ENCODE data around the gene CDC14B. TPM values are rescaled to one million over a fixed set of nuclear protein-coding genes. Genes with fewer than 3 reads are reported as not detected.
"Not testable (repeated sequence)": the region's sequence is repeated elsewhere in the genome, so short reads cannot be mapped to it uniquely, and the experiment has no call there.

The CDC14B gene
- total RNA-seq, 1 donor from 2014 or later, result 31.3 TPM

GRCh38 chr9:96585426-96585825, 34.2 kb downstream of the CDC14B start:
- DNase-seq, result no peak

GRCh38 chr9:96582199-96582598, 37.4 kb downstream of the CDC14B start:
- not testable (repeated sequence) for DNase-seq

DNA sequence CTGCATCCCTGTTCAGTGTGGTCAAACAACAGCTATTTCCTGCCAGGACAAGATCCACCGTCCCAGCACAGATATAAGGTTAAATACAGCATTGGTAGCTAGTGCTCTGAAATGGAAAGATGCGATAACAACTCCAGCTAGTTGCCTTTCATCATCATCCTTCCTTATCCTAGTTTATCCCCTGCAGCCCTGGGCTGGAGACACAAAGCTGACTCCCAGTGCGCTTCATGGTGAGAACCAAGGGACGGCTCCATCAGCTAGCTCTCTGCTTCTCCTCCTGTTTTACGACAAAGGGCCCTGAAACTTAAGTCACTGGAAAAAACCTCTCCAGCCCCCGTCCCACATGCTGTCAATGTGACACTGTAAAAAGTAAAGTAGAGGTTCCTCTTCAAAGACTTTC, 37.9 kb downstream of the CDC14B start:
- DNase-seq, result no peak

DNA sequence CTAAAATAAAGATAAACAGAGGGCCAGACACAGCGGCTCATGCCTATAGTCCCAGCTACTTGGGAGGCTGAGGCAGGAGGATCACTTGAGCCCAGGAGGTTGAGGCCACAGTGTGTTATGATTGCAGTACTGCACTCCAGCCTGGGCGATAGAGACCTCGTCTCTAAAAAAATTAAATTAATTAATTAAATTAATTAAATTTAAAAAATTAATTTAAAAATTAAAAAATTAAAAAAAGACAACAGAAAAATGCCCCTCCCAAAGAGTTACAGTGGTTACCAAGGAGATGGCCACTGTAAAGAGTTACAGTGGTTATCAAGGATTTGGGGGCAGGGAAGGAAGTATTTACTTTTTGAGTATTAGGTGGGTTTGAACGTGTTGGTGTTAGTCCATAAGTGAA, 38.3 kb downstream of the CDC14B start:
- no peak for DNase-seq

- no peak for DNase-seq
These were observed 44.7 kb downstream of the CDC14B start for GRCh38 chr9:96574931-96575351.

DNA sequence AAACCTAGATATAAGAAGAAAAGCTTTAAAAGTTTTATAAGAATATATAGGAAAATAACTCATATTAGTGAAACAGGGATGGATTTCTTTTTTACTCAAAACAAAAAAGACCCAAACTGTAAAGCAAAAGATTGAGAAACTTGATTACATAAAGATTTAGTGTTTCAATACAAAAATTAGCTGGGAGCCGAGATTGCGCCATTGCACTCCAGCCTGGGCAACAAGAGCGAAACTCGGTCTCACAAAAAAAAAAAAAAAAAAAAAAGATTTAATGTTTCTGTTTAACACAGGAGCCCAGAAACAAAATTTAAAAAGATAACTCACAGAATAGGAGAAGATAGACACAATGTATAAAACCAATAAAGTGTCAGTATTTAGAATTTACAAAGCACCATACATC, 45.2 kb downstream of the CDC14B start:
- no peak for DNase-seq

GRCh38 chr9:96567203-96567700, 52.4 kb downstream of the CDC14B start:
- DNase-seq, result no peak

DNA sequence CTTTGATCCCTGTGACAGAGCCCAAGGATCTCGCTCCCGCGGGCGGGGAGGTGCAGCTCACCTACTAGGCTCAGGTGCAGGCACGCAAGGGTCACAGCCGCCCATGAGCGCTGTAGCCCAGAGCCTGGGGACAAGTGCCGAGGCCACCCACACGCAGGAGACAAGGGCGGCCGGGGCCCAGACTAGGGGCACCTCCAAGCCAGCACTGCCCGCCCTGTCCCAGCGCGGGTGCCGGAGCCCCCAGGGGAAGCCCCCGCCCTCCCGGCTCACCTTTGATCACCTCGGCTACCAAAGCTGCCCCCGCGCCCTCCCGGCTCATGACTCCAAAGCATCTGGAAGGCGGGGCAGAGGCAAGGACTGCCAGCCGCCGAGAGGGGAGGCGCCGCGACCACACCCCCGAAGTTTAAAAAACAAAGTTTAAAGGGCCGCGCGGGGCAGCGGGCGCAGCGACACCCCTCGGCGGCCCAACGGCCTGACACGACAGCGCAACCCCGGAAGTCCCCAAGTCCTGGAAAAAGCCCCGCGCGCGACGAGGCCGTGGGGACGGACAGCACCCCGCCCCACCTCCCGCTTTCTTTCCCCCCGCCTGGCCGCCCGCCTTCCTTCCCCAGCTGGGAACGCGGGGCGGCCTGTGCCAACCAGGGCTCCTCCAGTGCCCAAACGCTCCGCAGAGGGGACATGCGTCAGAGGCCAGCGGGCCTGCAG, 53.0 kb downstream of the CDC14B start:
- peak; percentile 77 for DNase-seq

DNA sequence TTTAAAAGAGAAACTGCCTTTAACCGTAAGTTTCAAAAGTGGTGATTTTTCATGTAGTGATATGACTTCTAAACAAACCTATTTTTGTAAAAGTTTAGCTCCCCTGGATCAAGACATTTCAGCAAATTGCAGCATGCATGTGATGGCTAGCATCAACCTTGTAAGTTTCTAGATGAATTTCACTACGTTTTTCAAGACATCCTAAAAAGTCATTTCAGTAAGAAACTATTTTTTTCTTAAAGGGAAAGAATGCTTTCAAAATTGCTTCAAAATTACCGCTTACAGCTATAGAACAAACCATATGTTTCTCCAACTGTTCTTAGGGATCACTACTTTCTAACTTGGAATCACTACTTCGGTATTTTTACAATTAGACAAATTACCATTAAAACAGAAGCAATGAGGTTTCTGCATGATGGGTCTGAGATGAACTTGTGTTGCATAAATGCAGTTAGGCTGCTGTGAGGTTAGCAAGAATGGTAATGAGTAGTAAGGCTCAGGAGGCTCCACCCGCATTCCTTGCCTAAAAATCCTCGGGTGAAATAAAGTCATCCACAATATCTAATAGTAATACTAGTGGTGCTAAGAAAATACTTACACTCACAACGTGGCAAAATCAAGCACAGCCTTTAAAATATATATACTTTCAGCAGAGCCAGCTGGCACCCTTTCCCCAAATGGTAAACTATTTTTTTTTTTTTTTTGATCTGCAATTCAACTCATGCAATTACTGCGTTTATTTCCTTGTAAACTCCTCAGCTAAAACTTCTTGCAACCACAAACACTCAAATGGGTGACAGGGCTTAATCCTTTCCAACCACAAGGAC, 53.8 kb downstream of the CDC14B start:
- no peak for DNase-seq

GRCh38 chr9:96564217-96564616, 55.4 kb downstream of the CDC14B start:
- DNase-seq, result no peak

- DNase-seq, result no peak
These were observed 60.2 kb downstream of the CDC14B start for GRCh38 chr9:96559339-96559943.

DNA sequence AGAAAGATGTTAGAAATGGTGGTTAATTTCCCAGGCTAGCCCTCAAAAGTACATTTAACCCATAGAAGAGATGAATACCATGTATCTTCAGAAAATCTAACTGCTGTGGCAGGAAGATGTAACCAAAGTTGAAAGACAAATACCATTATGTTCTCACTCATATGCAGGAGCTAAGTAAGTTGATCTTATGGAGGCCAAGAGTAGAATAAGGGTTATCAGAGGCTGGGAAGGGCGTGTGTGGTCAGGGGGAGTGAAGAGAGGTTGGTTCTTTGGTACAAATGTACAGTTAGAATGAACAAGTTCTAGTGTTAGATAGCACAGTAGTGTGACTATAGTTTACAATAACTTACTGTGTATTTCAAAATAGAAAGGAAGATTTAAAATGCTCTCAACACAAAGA, 61.7 kb downstream of the CDC14B start:
- DNase-seq, result no peak

DNA sequence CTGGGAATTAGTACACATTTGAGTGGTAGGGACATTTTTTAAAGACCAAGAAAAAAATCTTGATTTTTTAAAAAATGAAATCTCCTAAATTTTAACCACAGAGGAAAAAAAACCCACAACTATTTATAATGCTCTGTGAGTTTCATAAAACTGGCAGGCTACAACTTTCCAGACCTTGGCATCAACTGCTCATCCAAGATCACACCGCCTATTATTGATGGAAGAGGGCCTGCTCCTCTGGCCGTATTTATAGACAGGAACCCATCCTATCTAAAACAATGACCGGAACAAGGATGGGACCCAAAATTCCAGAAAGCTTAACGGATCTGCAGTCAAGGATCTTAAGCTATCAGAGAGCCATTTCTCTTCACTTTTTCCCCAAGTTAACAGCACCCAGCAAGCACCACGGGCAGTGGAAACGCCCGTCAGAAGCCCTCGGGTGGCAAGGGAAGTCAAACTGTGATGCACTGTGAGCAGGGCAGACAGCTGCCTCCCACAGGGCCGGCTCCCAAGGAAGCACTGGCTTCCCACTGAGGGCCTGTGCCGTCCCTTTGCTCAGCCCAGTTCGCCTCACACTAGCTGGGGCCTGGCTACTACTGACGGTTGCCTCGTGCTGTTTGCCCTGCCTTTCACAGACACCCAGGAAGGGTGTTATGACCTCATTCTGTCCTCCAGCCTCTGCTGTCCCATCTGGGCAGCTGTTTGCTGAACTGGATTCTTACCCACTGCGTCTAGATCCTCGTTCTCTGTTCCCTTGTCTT, 62.8 kb downstream of the CDC14B start:
- DNase-seq, result no peak

GRCh38 chr9:96555567-96556386, 63.9 kb downstream of the CDC14B start:
- DNase-seq, result peak; percentile 16

- DNase-seq, result no peak
These were observed 64.7 kb downstream of the CDC14B start for GRCh38 chr9:96554801-96555566.

DNA sequence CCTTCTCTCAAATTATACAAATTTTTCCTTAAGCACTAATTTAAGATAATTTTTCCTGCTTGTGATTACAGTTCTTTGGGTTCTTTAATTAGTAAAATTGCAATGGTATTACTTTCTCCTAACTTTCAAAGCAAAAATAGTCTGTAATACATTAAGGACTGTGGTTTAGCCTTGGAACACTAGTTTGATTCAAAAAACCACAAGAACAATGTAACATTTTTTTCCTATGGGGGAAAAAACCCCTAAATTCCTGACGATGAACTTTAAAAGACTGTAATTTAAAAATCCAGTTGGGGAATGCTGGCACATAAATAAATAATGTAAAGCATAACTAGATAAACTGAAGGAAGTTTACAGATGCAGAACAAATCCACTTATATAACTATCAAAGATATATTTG, 65.3 kb downstream of the CDC14B start:
- DNase-seq, result no peak

- no peak for DNase-seq
These were observed 66.6 kb downstream of the CDC14B start for GRCh38 chr9:96553070-96553469.

- no peak for DNase-seq
These were observed 68.2 kb downstream of the CDC14B start for GRCh38 chr9:96551403-96551802.

- no peak for DNase-seq
These were observed 69.0 kb downstream of the CDC14B start for GRCh38 chr9:96550659-96551058.

- DNase-seq, result not testable (repeated sequence)
These were observed 76.5 kb downstream of the CDC14B start for GRCh38 chr9:96543131-96543530.

DNA sequence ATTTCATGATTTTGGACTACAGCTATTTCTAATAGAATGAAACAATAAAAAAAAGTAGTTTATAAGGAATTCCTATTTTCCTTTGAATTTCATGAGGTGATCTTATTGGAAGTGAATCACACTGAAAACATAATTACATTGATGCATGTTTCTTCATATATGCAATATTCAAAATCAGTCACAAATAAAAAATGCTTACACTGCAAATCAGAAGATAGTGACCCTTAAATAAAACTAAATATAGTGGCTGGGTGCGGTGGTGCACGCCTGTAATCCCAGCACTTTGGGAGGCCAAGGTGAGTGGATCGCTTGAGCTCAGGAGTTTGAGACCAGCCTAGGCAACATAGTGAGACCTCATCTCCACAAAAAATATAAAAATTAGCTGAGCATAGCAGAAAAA, 79.5 kb downstream of the CDC14B start:
- DNase-seq, result no peak
